Mucosa of rectum (tissue), 2 donors: Measurements from ENCODE around the gene CDH13.

Experiments
- H3K27ac ChIP-seq, 2 donors: one replicate each; pipeline ENCODE4 v1.7.0; 2013; ENCODE audit warnings: inconsistent platforms in 2 of 2, low read depth in 2 of 2, low read length in 2 of 2
- H3K27me3 ChIP-seq, 2 donors: one replicate each; pipeline ENCODE4 v1.7.0; 2013; ENCODE audit warnings: low read length in 2 of 2; ENCODE audit not compliant: control insufficient read depth in 2 of 2, insufficient read depth in 2 of 2
- H3K36me3 ChIP-seq, 2 donors: one replicate each; pipeline ENCODE4 v1.7.0; 2013; ENCODE audit warnings: low read length in 2 of 2; ENCODE audit not compliant: control insufficient read depth in 2 of 2, insufficient read depth in 2 of 2
- H3K4me1 ChIP-seq, 2 donors: one replicate each; pipeline ENCODE4 v1.7.0; 2013; ENCODE audit warnings: low read length in 2 of 2, mild to moderate bottlenecking in 1 of 2; ENCODE audit not compliant: control insufficient read depth in 2 of 2, insufficient read depth in 2 of 2
- H3K4me3 ChIP-seq, 2 donors: one replicate each; pipeline ENCODE4 v1.7.0; 2013; ENCODE audit warnings: low read length in 2 of 2
- H3K9ac ChIP-seq, 2 donors: one replicate each; pipeline ENCODE4 v1.7.0; 2013; ENCODE audit warnings: low read length in 2 of 2, low read depth in 1 of 2, mild to moderate bottlenecking in 1 of 2
- H3K9me3 ChIP-seq, 2 donors: one replicate each; pipeline ENCODE4 v1.7.0; 2013; ENCODE audit warnings: low read length in 2 of 2; ENCODE audit not compliant: control insufficient read depth in 2 of 2
- donor health status: healthy.
- donor health status: Normal muscosa, but diverticular disease.

The CDH13 gene

DNA sequence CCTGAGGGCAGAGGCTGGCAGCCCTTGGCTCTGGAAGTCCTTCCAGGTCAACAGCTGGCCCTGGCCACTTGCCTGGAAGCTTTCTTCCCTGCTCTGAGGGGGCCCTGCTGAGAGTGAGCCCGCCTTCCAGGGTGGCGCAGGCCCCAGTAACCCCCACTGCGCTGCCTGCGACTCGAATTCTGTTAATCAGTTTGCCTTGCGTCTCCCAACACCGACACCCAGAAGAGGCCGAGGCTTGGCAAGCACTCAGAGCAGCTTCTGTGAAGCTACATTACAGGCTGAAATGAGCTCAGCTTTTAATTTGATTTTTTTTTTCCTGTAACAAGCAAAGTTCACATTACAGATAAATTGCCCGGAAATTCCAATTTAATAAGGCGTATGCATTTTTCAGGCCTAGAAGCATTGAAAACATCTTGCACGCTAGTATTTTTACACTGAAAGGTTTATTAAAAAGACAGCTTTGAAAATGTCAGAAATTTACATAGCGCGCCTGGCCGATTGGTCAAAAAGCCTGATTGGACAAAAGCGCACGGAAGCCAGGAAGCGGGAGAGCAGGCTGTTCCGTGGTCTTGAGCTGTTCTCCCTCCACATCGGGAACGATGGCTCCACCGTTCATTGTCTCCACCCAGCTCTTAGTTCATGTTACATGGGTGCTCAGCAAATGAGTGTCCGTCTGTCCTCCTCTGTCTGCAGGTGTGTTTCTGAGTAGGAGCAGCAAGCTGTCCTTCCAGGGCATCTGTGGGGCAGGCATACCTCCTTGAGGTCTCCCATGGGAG is 1115.5 kb downstream of the CDH13 start:
- peaks cover 0 to 2% of the 10 kb centered on the region in 2 donors for H3K27me3 ChIP-seq
- H3K9ac ChIP-seq: no peak overlapping the region
- H3K4me1 ChIP-seq: no peaks in the 10 kb centered on the region
- no peak overlapping the region for H3K4me3 ChIP-seq
- H3K36me3 ChIP-seq: no peaks in the 10 kb centered on the region
- H3K9me3 ChIP-seq: no peaks in the 10 kb centered on the region
- H3K27ac ChIP-seq: no peak overlapping the region

DNA sequence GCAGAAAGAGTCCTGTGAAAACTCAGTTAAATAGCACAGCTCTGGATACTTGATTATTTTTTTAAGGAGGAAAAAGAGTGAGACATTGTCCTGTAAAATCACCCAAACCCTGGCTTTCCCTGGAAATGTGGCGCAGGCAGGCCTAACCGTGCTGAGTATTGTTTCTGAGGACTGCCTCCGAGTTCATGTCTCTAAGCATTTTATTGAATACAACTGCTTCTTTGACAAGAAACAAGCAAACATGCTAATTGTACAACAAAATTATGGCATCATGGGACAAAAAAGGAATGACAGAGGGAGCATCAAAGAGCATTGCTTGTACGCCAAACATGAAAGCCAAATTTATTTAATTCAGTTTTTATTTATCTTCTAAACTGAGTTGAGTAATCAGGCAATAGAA is 1116.5 kb downstream of the CDH13 start:
- Histone ChIP-seq H3K36me3 (no peaks in the 10 kb centered on the region), H3K9ac (no peak overlapping the region), H3K9me3 (no peaks in the 10 kb centered on the region), H3K4me3 (no peak overlapping the region), H3K27me3 (peaks cover 0 to 2% of the 10 kb centered on the region in 2 donors), H3K27ac (no peak overlapping the region), H3K4me1 (no peaks in the 10 kb centered on the region)

DNA sequence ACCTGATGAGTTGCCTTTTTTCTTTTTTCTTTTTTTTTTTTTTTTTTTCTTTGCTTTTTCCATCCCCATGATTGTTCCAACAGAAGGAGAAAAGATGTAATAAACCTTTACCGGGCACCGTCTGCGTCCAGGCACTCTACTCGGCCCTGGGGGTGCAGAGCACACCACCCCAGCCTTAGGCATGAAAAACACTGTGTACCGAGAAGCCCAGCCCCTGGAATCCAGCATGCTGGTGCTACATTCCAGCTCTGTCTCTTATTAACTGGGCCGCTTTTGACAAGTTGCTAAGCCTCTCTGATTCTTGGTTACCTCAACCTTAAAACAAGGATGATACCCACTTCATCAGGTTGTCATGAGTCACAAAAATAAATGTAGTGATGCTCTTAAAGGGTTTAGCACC is 1117.0 kb downstream of the CDH13 start:
- Histone ChIP-seq H3K27me3 (peaks cover 0 to 2% of the 10 kb centered on the region in 2 donors), H3K36me3 (no peaks in the 10 kb centered on the region), H3K4me1 (no peaks in the 10 kb centered on the region), H3K9ac (no peak overlapping the region), H3K4me3 (no peak overlapping the region), H3K27ac (no peak overlapping the region), H3K9me3 (no peaks in the 10 kb centered on the region)

DNA sequence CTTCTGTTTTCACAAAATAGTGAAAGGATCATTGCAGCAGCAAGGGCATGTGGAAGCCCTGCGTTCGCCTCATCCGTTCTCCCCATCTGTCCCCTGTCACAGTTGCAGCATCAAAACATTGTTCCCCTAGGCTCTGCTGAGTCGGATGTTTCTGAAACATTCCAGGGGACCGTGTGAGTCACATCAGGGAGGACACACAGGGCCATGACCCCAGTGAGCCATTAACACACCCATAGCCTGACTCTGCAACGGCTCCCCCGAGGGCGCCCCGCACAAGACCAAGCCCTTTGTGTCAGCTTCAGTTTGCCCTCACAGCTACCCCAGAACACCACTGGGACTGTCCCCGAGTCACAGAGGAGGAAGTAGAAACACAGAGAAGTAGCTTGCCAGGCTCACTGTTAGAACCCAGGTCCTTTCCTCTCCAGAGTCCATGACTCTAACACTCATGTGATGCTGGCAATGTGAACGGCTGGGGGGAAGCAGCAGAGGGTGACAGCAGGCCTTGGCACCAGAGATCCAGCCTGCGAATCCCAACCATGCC is 1117.7 kb downstream of the CDH13 start:
- no peak overlapping the region for H3K9ac ChIP-seq

DNA sequence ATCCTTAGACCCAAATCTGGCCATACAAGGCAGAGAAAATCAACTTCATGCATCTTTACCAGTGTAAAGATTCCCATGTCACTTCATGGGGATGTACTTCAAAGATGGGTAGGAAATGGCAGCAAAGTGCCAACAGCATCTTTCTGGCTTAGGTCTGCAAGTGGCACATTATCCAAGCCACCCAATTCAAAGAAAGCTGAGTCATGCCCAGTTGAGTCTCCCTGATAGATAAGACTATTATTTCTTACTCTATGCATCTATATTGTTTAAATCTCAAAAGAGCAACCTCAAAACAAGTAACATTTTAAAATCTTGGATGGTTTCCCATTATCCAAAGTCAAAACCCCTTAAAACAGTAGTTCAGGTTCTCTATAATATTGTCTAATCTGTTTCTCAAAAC is 1119.8 kb downstream of the CDH13 start:
- Histone ChIP-seq H3K36me3 (no peaks in the 10 kb centered on the region), H3K27ac (no peak overlapping the region), H3K9ac (no peak overlapping the region), H3K4me3 (no peak overlapping the region), H3K4me1 (no peaks in the 10 kb centered on the region), H3K27me3 (no peaks in the 10 kb centered on the region), H3K9me3 (no peaks in the 10 kb centered on the region)

More for the DNA sequence above, 1117.7 kb downstream of the CDH13 start:
- Histone ChIP-seq H3K4me1 (no peaks in the 10 kb centered on the region), H3K27me3 (no peaks in the 10 kb centered on the region), H3K36me3 (no peaks in the 10 kb centered on the region), H3K27ac (no peak overlapping the region), H3K9me3 (no peaks in the 10 kb centered on the region), H3K4me3 (no peak overlapping the region)

DNA sequence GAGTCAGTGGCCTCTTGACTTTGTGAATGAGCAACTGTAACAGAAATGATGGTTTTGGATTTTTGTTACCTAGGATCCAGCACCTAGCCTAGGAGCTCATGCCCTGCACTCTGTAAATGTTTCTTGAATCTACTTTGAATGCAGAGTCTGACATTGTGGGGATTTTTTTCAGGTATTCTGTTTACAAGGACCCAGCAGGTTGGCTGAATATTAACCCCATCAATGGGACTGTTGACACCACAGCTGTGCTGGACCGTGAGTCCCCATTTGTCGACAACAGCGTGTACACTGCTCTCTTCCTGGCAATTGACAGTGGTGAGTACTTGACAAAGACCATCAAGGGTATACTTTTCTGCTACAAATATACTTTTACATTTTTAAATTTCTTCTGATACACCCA is 1121.2 kb downstream of the CDH13 start:
- Histone ChIP-seq H3K4me1 (no peaks in the 10 kb centered on the region), H3K4me3 (no peak overlapping the region), H3K9ac (no peak overlapping the region), H3K36me3 (no peaks in the 10 kb centered on the region), H3K27me3 (no peaks in the 10 kb centered on the region), H3K27ac (no peak overlapping the region), H3K9me3 (no peaks in the 10 kb centered on the region)

DNA sequence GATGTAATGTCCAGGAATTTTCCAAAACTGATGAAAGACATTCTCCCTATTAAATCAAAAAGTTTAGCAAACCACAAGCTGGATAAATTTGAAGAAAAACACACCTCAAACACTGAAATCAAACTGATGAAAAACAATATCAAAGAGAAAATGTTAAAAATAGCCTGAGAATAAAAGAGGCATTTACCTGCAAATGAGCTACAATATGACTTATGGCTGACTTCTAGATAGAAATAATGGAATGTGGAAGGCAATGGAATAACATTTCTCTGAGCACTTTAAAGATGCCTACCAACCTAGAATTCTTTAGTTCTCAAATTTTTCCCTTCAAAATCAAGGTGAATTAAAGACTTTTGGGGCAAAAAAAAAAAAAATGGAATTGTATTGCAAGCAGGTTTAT is 1128.6 kb downstream of the CDH13 start:
- no peaks in the 10 kb centered on the region for H3K9me3 ChIP-seq
- H3K27ac ChIP-seq: no peak overlapping the region
- no peaks in the 10 kb centered on the region for H3K4me1 ChIP-seq
- no peaks in the 10 kb centered on the region for H3K27me3 ChIP-seq
- H3K4me3 ChIP-seq: no peak overlapping the region
- no peak overlapping the region for H3K9ac ChIP-seq
- H3K36me3 ChIP-seq: no peaks in the 10 kb centered on the region

DNA sequence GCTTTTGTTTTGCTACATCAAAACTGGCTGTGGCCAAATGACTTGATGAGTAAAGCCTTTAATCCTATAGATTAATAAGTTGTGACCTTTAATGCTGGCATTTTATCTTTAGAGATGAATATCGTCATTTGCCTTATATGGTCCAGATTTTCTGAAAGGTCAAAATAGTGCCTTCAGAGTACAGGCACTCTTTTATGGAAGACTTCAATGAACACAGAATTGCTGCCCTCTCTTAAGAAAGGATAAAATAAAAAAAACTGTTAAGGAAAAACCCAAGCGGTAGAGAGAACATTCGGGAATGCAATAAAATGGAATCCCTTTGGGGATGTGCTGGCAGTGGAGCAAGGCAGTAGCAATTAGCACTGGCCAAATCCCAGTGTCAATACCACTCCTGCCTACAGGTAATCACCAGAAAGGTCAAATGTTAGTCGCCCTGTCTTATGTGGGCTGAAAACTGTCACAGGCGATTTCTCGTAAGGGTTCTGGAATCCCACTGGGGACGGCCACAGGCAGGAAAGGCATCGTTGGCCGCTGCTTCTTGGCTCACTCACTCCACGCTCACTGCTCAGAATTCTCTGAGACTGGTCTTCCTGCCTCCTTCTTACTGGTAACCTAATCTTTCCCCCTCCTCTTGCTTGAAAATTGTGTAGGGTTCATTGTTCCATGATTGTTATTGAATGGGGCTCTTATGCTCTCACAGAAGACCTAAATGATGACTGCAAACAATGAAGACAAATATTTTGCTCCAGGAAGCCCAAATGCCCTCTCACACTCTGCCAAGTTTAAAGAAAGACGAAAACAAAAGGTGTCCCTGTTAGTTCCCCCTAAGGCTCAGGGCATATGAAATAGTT is 1135.6 kb downstream of the CDH13 start:
- H3K4me1 ChIP-seq: no peaks in the 10 kb centered on the region
- H3K9ac ChIP-seq: no peak overlapping the region
- no peaks in the 10 kb centered on the region for H3K27me3 ChIP-seq
- H3K4me3 ChIP-seq: no peak overlapping the region
- H3K36me3 ChIP-seq: no peaks in the 10 kb centered on the region
- no peaks in the 10 kb centered on the region for H3K9me3 ChIP-seq
- H3K27ac ChIP-seq: no peak overlapping the region

DNA sequence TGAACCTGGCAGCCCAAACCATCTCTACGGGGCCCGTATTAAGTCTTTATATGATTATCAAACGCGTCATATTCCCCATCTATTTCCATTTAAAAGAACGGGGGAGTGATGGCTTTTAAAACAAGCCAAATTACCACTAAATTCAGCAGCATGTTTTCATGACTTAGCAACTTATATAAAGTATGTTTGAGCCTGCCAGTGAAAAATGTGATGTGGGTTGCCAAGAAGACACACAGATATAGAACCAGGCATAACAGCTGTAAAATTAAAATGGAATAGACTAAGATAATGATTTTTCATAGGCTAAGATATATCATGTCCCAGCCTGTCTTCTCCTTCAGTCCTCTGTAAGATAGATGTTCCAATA is 1136.2 kb downstream of the CDH13 start:
- no peak overlapping the region for H3K27ac ChIP-seq
- H3K27me3 ChIP-seq: no peaks in the 10 kb centered on the region
- no peaks in the 10 kb centered on the region for H3K36me3 ChIP-seq
- no peak overlapping the region for H3K9ac ChIP-seq
- no peaks in the 10 kb centered on the region for H3K4me1 ChIP-seq
- no peaks in the 10 kb centered on the region for H3K9me3 ChIP-seq
- no peak overlapping the region for H3K4me3 ChIP-seq

DNA sequence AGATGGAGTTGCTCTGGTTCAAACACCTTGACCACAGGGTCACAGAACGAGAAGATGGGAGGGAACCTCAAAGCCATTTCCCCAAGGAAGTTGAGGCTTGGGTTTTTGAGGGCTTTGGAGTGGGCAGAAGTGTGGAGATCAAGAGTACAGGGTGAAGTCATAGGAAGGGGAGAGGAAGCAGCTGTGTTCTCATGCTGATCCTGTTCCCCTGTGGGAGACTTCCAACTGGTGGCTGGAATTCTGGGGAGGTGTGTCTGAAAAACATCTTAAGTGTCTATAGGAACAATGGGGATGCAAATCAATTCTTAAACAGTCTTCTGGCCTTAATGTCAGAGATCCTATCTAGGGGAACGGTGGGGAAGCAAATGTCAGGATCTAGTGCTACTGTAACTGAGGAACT is 1142.2 kb downstream of the CDH13 start:
- H3K4me3 ChIP-seq: no peak overlapping the region
- no peaks in the 10 kb centered on the region for H3K9me3 ChIP-seq
- no peaks in the 10 kb centered on the region for H3K36me3 ChIP-seq
- no peaks in the 10 kb centered on the region for H3K27me3 ChIP-seq
- no peak overlapping the region for H3K27ac ChIP-seq
- H3K4me1 ChIP-seq: no peaks in the 10 kb centered on the region
- H3K9ac ChIP-seq: no peak overlapping the region
